ENCODE data around the gene MLLT10. TPM values are rescaled to one million over a fixed set of nuclear protein-coding genes. Genes with fewer than 3 reads are reported as not detected.

Gene MLLT10
- total RNA-seq, 1 experiment from 2014 or later, result 60.1 TPM

DNA sequence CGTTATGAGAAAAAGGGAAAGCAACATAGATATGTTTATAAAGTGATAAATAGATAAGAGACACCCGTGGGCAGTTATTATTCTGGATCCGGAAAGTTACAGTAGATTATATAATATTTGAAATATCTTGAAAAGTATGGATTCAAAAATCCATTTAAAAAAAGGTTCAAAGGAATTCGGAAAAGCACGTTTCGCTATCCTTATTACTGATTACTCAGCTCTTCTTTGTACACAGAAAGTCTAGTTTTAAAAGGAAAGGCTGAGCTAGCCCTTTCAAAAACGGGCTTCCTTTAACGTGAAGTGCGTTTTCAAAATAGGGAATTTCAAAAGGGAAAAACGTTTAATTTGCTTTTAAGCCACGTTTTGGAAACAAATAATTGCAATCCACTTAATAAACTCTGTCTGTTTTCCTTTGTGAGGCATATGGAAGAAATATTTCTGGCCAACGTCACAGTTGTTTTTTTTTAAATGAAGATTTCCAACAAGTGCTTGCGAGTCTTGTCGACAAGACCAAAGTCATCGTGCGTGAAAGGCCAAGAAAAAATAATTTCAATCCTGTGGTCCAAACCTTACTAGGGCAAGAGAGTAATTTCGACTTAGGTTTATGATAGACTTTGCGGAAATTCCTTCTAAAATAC lies 6.3 kb upstream of the MLLT10 start:
- no peak for DNase-seq (ENCODE audit: low spot score)
- POLR2A ChIA-PET, result interaction anchor here (0.6 to 5.1 kb wide), 11 partner anchors 10 to 404 kb away, joined by 3 to 155 read pairs (median 6); no protein-coding TSS in a partner anchor
- H3K27ac Mint-ChIP-seq, result peak overlapping the region; percentile 95
- CTCF ChIA-PET, result interaction anchor here (1.3 to 1.7 kb wide), 2 partner anchors 9 to 20 kb away, joined by 4 to 5 read pairs; no protein-coding TSS in a partner anchor
- TF ChIP-seq, protein P1, sequence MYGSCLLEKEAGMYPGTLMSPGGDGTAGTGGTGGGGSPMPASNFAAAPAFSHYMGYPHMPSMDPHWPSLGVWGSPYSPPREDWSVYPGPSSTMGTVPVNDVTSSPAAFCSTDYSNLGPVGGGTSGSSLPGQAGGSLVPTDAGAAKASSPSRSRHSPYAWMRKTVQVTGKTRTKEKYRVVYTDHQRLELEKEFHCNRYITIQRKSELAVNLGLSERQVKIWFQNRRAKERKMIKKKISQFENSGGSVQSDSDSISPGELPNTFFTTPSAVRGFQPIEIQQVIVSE (CRISPR knock-in tag; IDR thresholded peaks at IDR 0.05; ENCODE audit: borderline replicate concordance), result 0 out of 2 replicates have a peak, but pooled peaks have one; percentile 25
- TF ChIP-seq, protein P2, sequence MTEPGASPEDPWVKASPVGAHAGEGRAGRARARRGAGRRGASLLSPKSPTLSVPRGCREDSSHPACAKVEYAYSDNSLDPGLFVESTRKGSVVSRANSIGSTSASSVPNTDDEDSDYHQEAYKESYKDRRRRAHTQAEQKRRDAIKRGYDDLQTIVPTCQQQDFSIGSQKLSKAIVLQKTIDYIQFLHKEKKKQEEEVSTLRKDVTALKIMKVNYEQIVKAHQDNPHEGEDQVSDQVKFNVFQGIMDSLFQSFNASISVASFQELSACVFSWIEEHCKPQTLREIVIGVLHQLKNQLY (CRISPR knock-in tag; IDR thresholded peaks at IDR 0.05), result no peak
- H3K27me3 Mint-ChIP-seq (ENCODE audit: low read depth), result no peaks in the 10 kb centered on the region
- no peaks in the 10 kb centered on the region for H3K36me3 Mint-ChIP-seq
- H3K9me3 Mint-ChIP-seq, result no peaks in the 10 kb centered on the region
- ATAC-seq, result no peak
- H3K4me3 Mint-ChIP-seq, result peak overlapping the region; percentile 86
- H3K4me1 Mint-ChIP-seq, result peaks cover 48% of the 10 kb centered on the region

DNA sequence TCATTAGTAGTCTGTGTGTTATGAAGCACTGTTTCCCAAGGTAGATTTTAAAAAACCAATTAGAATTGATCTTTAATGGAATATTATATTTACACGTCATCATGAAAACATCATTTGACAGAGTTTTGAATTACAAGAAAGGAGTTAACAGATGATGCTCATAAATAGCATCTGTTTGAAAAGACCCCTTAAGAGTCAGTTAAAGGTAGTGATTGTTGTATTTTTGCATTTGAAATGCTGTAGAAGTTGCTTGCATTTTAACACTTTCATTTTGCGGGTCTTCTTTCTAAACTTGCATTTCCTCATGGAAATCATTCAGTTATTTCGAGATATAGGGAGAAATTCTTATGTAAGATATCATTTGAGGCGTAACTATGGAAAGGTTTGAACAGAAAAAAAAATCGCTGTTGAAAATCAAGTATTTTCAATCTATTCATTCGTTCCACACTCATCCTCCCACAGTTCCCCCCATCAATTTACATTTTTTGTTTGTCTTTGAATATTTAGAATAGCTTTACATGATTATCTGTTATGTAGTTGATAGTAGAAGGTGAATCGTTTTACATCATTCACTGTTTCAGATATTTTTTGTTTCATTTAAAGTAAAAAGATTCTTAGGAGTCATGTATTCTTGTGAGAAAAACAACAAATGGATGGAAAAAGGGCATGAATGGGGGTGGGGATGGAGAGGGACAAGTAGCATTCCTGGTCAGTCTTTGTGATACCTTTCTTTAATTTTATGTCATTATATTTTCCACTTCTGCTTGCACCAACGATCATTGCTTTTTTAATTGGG lies 5.6 kb upstream of the MLLT10 start:
- Mint-ChIP-seq H3K27ac (peak overlapping the region; percentile 95), H3K36me3 (no peaks in the 10 kb centered on the region), H3K9me3 (no peaks in the 10 kb centered on the region), H3K4me1 (peaks cover 48% of the 10 kb centered on the region), H3K27me3 (ENCODE audit: low read depth) (no peaks in the 10 kb centered on the region), H3K4me3 (peak overlapping the region; percentile 86)
- TF ChIP-seq PRRX2 (CRISPR knock-in tag; IDR thresholded peaks at IDR 0.05), result no peak
- TF ChIP-seq GABPB1 (CRISPR knock-in tag; IDR thresholded peaks at IDR 0.05), result no peak
- CTCF ChIA-PET, result interaction anchor here (1.0 to 1.8 kb wide), 4 partner anchors 10 to 32 kb away, joined by 4 to 5 read pairs (median 4); no protein-coding TSS in a partner anchor
- no peak for DNase-seq (ENCODE audit: low spot score)
- ATAC-seq, result no peak
- POLR2A ChIA-PET, result interaction anchor here (0.5 to 5.1 kb wide), 9 partner anchors 10 to 247 kb away, joined by 3 to 155 read pairs (median 7); no protein-coding TSS in a partner anchor

DNA sequence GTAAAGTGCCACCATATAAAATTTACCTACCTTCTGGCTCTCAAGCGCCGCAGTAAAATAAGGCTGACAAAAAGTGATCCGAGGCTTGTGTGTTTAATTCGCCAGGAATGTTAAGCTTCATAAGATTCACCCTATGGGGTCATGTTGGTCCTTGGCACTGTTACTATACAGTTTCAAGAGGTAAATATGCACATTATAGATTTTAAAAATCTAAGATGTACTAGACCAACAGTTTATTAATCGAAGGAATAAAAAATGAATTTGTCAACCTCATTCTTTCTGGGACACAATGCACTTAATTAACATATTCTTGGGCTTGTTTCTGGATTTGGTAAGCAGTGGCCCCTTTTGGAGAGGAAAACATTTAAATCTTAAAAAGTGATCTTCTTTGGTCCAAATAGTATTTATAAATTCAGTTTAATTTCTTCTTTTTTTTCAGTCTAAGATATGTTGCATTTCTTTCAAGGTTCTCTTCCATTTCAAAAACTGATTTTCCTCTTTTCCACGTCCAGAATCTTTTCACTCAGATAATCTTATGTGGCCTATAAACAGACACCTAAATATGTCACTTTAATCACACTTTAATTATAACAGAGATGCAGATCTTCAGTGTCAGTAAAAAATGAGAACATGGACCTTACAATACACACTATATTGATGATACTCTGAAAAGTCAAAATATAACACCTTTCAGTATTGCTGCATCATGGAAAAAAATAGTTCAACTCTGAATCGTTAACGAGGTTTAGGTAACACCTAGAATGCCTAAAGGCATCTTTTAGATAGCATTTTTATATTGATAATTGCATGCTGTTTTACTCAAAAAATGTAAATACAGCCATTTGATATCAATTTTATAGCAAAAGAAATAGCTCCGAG lies 4.8 kb upstream of the MLLT10 start:
- Mint-ChIP-seq H3K27ac (peak overlapping the region; percentile 95), H3K4me3 (peak overlapping the region; percentile 86), H3K27me3 (ENCODE audit: low read depth) (no peaks in the 10 kb centered on the region), H3K9me3 (no peaks in the 10 kb centered on the region), H3K4me1 (peaks cover 41% of the 10 kb centered on the region), H3K36me3 (no peaks in the 10 kb centered on the region)
- CTCF ChIA-PET, result interaction anchor here (1.0 to 1.8 kb wide), 2 partner anchors 21 to 33 kb away, joined by 4 read pairs; no protein-coding TSS in a partner anchor
- POLR2A ChIA-PET, result interaction anchor here (0.5 to 1.0 kb wide), 3 partner anchors 11 to 247 kb away, joined by 3 read pairs; no protein-coding TSS in a partner anchor
- DNase-seq (ENCODE audit: low spot score) (no peak), ATAC-seq (no peak)
- TF ChIP-seq TEAD4 (CRISPR knock-in tag; IDR thresholded peaks at IDR 0.05), result no peak
- no peak for TF ChIP-seq FOXP1 (CRISPR knock-in tag; IDR thresholded peaks at IDR 0.05; ENCODE audit: borderline replicate concordance)
- no peak for TF ChIP-seq ETV6 (CRISPR knock-in tag; IDR thresholded peaks at IDR 0.05)
- no peak for TF ChIP-seq JUN (CRISPR knock-in tag; IDR thresholded peaks at IDR 0.05)
- no peak for TF ChIP-seq TCF7 (CRISPR knock-in tag; IDR thresholded peaks at IDR 0.05; ENCODE audit: low read depth)
- TF ChIP-seq TEAD1 (CRISPR knock-in tag; IDR thresholded peaks at IDR 0.05), result no peak
- TF ChIP-seq, protein P3, sequence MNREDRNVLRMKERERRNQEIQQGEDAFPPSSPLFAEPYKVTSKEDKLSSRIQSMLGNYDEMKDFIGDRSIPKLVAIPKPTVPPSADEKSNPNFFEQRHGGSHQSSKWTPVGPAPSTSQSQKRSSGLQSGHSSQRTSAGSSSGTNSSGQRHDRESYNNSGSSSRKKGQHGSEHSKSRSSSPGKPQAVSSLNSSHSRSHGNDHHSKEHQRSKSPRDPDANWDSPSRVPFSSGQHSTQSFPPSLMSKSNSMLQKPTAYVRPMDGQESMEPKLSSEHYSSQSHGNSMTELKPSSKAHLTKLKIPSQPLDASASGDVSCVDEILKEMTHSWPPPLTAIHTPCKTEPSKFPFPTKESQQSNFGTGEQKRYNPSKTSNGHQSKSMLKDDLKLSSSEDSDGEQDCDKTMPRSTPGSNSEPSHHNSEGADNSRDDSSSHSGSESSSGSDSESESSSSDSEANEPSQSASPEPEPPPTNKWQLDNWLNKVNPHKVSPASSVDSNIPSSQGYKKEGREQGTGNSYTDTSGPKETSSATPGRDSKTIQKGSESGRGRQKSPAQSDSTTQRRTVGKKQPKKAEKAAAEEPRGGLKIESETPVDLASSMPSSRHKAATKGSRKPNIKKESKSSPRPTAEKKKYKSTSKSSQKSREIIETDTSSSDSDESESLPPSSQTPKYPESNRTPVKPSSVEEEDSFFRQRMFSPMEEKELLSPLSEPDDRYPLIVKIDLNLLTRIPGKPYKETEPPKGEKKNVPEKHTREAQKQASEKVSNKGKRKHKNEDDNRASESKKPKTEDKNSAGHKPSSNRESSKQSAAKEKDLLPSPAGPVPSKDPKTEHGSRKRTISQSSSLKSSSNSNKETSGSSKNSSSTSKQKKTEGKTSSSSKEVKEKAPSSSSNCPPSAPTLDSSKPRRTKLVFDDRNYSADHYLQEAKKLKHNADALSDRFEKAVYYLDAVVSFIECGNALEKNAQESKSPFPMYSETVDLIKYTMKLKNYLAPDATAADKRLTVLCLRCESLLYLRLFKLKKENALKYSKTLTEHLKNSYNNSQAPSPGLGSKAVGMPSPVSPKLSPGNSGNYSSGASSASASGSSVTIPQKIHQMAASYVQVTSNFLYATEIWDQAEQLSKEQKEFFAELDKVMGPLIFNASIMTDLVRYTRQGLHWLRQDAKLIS (CRISPR knock-in tag; IDR thresholded peaks at IDR 0.05; ENCODE audit: borderline replicate concordance), result no peak
- TF ChIP-seq ZNF121 (CRISPR knock-in tag; IDR thresholded peaks at IDR 0.05), result no peak
- TF ChIP-seq IRF2 (CRISPR knock-in tag; IDR thresholded peaks at IDR 0.05; ENCODE audit: borderline replicate concordance, low read depth), result no peak
- TF ChIP-seq SMAD4 (CRISPR knock-in tag; IDR thresholded peaks at IDR 0.05), result no peak
- TF ChIP-seq, protein P4, sequence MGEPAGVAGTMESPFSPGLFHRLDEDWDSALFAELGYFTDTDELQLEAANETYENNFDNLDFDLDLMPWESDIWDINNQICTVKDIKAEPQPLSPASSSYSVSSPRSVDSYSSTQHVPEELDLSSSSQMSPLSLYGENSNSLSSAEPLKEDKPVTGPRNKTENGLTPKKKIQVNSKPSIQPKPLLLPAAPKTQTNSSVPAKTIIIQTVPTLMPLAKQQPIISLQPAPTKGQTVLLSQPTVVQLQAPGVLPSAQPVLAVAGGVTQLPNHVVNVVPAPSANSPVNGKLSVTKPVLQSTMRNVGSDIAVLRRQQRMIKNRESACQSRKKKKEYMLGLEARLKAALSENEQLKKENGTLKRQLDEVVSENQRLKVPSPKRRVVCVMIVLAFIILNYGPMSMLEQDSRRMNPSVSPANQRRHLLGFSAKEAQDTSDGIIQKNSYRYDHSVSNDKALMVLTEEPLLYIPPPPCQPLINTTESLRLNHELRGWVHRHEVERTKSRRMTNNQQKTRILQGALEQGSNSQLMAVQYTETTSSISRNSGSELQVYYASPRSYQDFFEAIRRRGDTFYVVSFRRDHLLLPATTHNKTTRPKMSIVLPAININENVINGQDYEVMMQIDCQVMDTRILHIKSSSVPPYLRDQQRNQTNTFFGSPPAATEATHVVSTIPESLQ (CRISPR knock-in tag; IDR thresholded peaks at IDR 0.05), result no peak
- no peak for TF ChIP-seq SMAD3 (CRISPR knock-in tag; IDR thresholded peaks at IDR 0.05; ENCODE audit: borderline replicate concordance)
- TF ChIP-seq, protein P2 (CRISPR knock-in tag; IDR thresholded peaks at IDR 0.05), result no peak
- no peak for TF ChIP-seq FOXJ3 (CRISPR knock-in tag; IDR thresholded peaks at IDR 0.05; ENCODE audit: borderline replicate concordance)
- TF ChIP-seq HMGA2 (CRISPR knock-in tag; IDR thresholded peaks at IDR 0.05), result no peak

All from WTC11 (cell line).